ENCODE data around the gene ARSG.
"Not testable (repeated sequence)": the region's sequence is repeated elsewhere in the genome, so short reads cannot be mapped to it uniquely, and the experiment has no call there.

ARSG gene

DNA sequence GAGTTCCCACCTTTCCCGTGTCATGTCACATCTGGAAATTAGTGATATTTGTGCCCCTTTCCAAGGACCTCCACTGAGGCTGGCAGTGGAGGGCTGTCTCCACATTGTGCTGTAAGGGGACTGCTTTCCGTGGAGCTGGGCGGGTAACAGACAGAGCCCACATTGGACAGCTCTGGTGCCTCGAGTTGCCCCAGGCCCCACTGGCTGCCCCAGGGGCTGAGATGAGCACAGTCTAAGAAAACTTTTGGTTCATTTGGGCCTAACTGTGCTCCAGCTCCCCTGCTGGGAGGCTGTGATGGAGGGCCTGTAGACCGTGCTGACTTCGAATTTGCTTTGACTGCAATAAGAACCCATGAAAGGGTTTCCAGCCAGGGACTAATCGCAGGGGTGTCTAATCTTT, 38.0 kb downstream of the ARSG start:
- TF ChIP-seq, protein P1, sequence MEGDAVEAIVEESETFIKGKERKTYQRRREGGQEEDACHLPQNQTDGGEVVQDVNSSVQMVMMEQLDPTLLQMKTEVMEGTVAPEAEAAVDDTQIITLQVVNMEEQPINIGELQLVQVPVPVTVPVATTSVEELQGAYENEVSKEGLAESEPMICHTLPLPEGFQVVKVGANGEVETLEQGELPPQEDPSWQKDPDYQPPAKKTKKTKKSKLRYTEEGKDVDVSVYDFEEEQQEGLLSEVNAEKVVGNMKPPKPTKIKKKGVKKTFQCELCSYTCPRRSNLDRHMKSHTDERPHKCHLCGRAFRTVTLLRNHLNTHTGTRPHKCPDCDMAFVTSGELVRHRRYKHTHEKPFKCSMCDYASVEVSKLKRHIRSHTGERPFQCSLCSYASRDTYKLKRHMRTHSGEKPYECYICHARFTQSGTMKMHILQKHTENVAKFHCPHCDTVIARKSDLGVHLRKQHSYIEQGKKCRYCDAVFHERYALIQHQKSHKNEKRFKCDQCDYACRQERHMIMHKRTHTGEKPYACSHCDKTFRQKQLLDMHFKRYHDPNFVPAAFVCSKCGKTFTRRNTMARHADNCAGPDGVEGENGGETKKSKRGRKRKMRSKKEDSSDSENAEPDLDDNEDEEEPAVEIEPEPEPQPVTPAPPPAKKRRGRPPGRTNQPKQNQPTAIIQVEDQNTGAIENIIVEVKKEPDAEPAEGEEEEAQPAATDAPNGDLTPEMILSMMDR (conservative IDR thresholded peaks at IDR 0.05), result no peak
- no peak overlapping the region for H3K27ac ChIP-seq

DNA sequence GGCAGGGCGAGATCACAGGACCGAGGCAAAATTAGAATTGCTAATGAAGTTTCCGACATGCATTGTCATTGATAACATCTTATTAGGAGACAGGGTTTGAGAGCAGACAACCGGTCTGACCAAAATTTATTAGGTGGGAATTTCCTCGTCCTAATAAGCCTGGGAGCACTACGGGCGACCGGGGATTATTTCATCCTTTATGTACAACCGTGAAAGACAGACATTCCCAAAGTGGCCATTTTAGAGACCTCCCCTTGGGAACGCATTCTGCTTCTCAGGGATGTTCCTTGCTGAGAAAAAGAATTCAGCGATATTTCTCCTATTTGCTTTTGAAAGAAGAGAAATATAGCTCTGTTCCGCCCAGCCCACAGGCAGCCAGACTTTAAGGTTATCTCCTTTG, 40.6 kb downstream of the ARSG start:
- H3K27ac ChIP-seq, result not testable (repeated sequence)

DNA sequence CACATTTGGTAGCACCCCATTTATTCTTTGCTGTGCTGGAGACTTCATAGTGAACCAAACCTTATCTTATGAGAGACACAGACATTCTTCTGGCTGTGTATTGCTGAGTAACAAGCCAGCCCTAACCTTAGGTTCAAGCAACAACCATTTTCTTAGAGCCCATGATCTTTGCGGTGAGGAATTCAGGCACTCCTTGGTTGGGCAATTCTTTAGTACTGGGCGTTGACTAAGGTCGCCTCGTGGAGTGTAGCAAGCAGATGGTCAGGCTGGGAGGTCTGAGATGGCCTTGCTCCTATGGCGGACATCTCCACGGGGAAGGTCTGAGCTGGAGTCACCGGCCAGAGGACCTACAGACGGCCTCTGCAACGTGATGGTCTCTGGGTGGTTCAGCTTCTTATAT, 43.1 kb downstream of the ARSG start:
- TF ChIP-seq, protein P1 (conservative IDR thresholded peaks at IDR 0.05), result no peak
- no peak overlapping the region for H3K27ac ChIP-seq

DNA sequence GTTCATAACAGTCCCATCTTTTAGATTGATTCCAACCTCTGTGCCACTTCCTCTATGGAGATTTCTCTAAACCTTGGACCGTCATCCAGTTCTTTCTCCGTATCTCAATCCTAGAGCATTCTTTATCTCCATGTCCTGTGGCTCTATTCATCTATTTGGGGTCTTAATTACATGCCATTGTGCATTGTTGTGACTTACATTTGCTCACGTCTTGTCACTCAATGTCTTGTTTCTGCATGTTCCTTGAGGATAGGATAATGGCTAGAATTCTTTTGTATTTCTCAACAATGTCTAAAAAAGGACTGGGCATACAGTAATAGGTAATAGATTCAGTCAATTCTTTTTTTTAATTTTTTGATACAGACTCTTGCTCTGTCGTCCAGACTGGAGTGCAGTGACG, 50.2 kb downstream of the ARSG start:
- H3K27ac ChIP-seq, result no peak overlapping the region
- TF ChIP-seq, protein P1 (conservative IDR thresholded peaks at IDR 0.05), result no peak

DNA sequence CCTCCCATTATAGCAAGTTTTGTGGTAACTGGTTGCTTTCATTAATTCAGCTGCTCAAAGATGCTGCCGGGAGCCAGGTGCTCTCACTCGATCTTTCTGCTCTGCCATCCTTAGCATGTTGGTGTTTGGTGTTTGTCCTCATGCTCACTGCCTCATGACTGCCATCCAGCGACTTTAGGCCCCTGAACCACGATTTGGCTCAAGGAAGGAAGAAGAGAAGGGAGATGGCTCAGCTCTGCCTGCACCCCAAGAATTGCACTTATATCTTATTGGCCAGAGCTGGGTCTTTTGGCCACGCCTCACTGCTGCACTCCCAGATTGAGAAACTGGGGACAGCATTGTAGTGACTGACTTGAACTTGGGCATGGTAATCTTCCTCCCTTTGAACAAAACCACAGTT, 52.7 kb downstream of the ARSG start:
- H3K27ac ChIP-seq, result no peak overlapping the region

DNA sequence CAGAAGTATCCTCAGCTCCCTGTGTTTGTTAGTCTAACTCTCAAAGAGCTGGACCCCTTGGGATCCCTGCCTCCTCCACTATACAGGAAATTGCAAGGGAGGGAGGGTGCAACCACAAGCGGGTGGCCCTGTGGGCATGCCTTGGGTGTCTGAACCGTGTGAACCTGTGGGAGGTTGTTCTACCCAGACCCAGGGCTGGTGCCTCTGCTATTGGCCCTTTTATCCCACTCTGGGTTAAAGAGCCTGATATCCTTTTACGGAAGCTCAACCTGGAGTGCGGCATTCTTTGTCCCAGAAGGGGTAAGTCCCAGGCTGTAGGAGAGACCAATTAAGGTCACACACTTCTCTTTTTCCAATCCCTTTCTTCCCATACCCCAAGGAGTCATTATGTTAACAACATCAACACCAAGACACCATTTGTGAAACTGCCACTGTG, 53.4 kb downstream of the ARSG start:
- TF ChIP-seq, protein P1 (conservative IDR thresholded peaks at IDR 0.05), result no peak
- H3K27ac ChIP-seq, result no peak overlapping the region

More for the DNA sequence above, 52.7 kb downstream of the ARSG start:
- TF ChIP-seq, protein P1 (conservative IDR thresholded peaks at IDR 0.05), result no peak

DNA sequence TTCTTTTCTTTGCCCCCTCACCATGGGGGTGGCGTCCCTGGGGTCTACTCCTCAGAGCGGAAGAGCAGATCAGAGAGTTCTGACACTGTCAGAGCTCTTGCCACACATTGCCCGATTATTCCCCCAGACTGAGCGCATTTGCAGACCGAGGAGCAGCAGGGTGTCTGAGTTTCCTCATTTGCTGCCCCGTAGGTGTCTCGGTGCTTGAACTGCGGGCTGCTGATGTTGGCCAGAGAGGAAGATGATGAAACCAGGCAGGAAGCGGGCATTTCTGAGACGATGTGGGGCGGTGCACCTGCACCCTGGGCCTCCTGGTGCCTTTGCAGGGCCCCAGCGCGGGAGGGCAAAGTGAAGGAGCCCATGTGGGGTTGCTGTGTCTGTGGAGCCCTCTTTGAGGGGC, 55.2 kb downstream of the ARSG start:
- no peak overlapping the region for H3K27ac ChIP-seq
- TF ChIP-seq, protein P1 (conservative IDR thresholded peaks at IDR 0.05), result no peak

DNA sequence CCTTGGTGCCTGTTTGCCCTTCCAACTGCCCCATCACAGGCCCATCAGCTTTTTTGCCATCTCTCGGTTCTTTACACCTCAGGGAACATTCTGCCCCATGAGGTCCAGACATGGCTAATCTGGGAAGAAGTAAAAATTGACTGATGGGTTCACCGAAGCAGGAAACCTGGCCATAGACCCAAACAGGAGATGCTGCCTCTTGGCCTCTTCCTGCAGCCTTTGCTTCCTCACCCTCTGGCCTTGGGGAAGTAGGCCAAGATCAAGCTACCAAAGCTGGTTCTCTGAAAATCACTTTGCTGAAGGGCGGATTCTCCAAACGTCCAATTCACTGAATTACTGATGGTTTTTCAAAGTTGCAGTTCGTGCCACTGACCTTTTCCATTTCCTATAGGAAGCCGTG, 56.1 kb downstream of the ARSG start:
- H3K27ac ChIP-seq, result no peak overlapping the region
- TF ChIP-seq, protein P1 (conservative IDR thresholded peaks at IDR 0.05), result no peak

Measured in VCaP (cell line).